ENCODE data around the gene HIVEP3. TPM values are rescaled to one million over a fixed set of nuclear protein-coding genes. Genes with fewer than 3 reads are reported as not detected.

HIVEP3 gene
- total RNA-seq, 3 donors from 2014 or later, result 4.9 to 6.5 (median 6.1) TPM

DNA sequence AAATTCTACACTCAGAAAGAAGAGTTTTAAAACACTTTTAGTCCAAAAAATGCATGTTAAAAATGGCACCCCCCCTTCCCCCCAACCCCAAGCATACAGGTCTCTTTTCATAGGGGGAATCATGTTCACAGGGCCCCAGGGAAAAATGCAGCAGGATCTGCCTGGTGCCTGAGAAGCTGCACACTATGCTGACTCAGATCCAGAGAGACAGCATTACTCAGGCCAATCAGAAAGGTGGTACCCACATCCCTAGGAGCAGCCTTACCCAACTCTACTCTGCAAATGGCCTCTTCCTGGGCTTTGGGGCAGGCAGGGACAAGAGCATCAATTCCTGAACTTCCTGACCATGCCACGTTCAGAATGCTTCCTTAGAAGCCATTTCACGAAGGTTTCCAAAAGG, 119.0 kb downstream of the HIVEP3 start:
- no peak for DNase-seq
- no peaks in the 10 kb centered on the region for H3K9me3 ChIP-seq
- no peak for ATAC-seq
- TF ChIP-seq, protein P1, sequence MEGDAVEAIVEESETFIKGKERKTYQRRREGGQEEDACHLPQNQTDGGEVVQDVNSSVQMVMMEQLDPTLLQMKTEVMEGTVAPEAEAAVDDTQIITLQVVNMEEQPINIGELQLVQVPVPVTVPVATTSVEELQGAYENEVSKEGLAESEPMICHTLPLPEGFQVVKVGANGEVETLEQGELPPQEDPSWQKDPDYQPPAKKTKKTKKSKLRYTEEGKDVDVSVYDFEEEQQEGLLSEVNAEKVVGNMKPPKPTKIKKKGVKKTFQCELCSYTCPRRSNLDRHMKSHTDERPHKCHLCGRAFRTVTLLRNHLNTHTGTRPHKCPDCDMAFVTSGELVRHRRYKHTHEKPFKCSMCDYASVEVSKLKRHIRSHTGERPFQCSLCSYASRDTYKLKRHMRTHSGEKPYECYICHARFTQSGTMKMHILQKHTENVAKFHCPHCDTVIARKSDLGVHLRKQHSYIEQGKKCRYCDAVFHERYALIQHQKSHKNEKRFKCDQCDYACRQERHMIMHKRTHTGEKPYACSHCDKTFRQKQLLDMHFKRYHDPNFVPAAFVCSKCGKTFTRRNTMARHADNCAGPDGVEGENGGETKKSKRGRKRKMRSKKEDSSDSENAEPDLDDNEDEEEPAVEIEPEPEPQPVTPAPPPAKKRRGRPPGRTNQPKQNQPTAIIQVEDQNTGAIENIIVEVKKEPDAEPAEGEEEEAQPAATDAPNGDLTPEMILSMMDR (IDR thresholded peaks at IDR 0.05), result no peak
- intact Hi-C loops (cut with DNase I, micrococcal nuclease), result no loop called here
- no peak overlapping the region for H3K4me3 ChIP-seq
- H3K36me3 ChIP-seq (ENCODE audit: low read depth), result no peaks in the 10 kb centered on the region
- no peaks in the 10 kb centered on the region for H3K4me1 ChIP-seq (ENCODE audit: low read depth)

- TF ChIP-seq, protein P1 (IDR thresholded peaks at IDR 0.05), result no peak
- no peak for ATAC-seq
- Histone ChIP-seq H3K9me3 (no peaks in the 10 kb centered on the region), H3K4me1 (ENCODE audit: low read depth) (no peaks in the 10 kb centered on the region), H3K4me3 (no peak overlapping the region), H3K36me3 (ENCODE audit: low read depth) (no peaks in the 10 kb centered on the region)
- intact Hi-C loops (cut with DNase I, micrococcal nuclease), result no loop called here
- no peak for DNase-seq
Observed at GRCh38 chr1:41799205-41799604, 119.5 kb downstream of the HIVEP3 start.

DNA sequence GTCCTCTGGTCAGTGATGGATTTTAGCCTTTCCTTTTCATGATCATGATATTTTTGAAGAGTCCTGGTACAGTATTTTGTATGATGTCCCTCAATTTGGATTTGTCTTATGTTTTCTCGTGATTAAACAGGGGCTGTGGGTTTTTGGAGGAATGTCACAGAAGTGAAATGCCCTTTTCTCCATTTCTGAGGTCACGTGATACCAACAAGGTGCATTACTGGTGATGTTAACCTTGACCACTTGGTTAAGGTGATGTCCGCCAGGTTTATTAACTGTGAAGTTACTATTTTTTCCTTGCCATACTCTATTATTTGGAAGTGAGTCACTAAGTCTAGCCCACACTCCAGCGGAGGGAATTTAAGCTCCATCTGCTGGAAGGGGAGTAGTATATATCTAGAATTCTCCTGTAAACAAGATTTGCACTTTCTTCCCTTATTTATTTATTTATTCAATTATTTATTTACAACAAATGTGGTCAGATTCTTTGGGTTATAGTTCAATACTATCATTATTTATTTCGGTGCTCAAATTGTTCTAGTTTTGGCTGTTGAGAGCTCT, 123.4 kb downstream of the HIVEP3 start:
- Histone ChIP-seq H3K4me1 (ENCODE audit: low read depth) (no peaks in the 10 kb centered on the region), H3K36me3 (ENCODE audit: low read depth) (no peaks in the 10 kb centered on the region), H3K4me3 (no peak overlapping the region), H3K9me3 (no peaks in the 10 kb centered on the region)
- ATAC-seq (no peak), DNase-seq (no peak)
- intact Hi-C loops (cut with DNase I, micrococcal nuclease), result no loop called here
- TF ChIP-seq, protein P1 (IDR thresholded peaks at IDR 0.05), result no peak

- DNase-seq (no peak), ATAC-seq (no peak)
- intact Hi-C loops (cut with DNase I, micrococcal nuclease), result no loop called here
- no peaks in the 10 kb centered on the region for H3K4me1 ChIP-seq (ENCODE audit: low read depth)
- TF ChIP-seq, protein P1 (IDR thresholded peaks at IDR 0.05), result no peak
- H3K4me3 ChIP-seq, result no peak overlapping the region
- H3K36me3 ChIP-seq (ENCODE audit: low read depth), result no peaks in the 10 kb centered on the region
- no peaks in the 10 kb centered on the region for H3K9me3 ChIP-seq
Observed at GRCh38 chr1:41794031-41794430, 124.7 kb downstream of the HIVEP3 start.

- no peaks in the 10 kb centered on the region for H3K4me1 ChIP-seq (ENCODE audit: low read depth)
- no peak for DNase-seq
- TF ChIP-seq, protein P1 (IDR thresholded peaks at IDR 0.05), result no peak
- no peak overlapping the region for H3K4me3 ChIP-seq
- no peaks in the 10 kb centered on the region for H3K36me3 ChIP-seq (ENCODE audit: low read depth)
- ATAC-seq, result no peak
- intact Hi-C loops (cut with DNase I, micrococcal nuclease), result no loop called here
- H3K9me3 ChIP-seq, result no peaks in the 10 kb centered on the region
Observed at GRCh38 chr1:41792485-41792770, 126.3 kb downstream of the HIVEP3 start.

Measured in mucosa of descending colon (tissue), 3 donors.